ENCODE data around the gene PAPPA2. TPM values are rescaled to one million over a fixed set of nuclear protein-coding genes. Genes with fewer than 3 reads are reported as not detected.
"Not testable (repeated sequence)": the region's sequence is repeated elsewhere in the genome, so short reads cannot be mapped to it uniquely, and the experiment has no call there.

PAPPA2 gene
- polyA plus RNA-seq, 1 donor: 0.41 TPM

DNA sequence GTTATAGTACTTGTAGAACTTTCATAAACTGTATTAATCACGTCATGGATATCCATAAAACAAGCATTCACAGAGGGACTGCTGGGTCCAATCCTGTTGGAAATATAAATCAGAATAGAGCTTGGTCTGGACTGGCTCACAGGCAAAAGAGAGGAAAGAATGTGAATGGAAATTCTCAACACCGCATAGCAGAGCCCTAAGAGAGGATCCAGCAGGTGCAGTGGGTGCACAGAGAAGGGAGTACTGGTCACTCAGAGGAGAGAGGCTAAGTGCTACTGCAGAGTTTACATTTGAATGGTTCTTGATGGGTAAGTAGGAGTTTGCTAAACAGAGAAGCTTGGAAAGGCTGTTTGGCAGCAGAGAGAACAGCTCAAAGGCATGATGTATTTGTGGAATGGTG, 231.7 kb downstream of the PAPPA2 start:
- no peak for DNase-seq

DNA sequence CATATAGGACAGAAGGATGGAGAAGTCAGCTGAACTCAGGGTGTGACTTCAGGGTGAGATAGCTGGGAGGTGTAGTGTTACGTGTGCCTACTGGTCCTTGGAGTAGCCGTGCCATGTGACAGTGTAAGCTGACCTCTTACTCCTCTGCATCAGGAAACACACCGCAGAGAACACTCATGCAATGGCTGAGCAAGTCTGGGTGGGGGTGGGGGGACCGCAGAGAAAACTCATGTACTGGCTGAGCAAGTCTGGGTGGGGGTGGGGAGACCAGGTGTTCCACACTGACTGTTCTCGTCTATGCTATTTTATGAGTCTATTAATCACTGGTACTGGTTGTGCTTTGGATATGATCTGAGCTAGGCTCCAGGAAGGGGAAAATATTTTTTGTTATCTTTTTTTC, 233.1 kb downstream of the PAPPA2 start:
- no peak for DNase-seq

DNA sequence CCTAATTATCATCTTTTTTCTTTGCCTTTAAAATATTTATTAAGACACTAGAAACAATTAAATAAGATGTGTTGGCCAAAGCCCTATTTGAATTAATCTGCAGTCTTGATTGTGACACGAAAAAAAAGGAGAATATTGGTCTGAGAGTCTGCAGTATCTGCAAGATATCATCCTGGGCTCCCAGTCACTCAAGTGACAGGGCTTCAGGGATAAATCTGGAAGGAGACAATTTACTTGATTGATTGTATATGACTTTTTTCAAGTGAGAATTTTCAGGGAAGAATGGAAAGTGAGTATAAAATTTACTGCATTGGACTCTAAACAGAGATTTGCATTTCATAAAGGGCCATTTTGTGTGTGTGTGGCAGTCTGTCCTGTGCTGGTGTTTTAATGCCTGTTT, 233.7 kb downstream of the PAPPA2 start:
- DNase-seq: no peak

DNA sequence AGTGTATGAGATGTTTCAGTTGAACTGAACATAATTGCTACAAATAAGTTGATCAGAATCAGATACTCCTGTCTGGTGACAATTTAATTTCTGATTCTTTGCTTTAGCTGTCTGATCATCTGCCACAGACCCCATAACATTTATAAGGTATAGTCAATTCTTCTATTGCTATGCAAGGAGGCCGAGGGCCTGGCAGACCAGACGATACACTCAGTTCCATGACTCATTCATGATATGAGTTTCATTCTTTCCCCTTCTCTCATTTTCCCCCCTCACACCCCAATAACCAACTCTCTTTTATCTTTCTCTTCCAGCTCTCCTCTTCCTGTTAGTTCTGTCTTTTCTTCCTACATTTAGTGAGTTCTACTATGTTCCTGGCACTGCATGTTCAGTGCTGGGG, 236.8 kb downstream of the PAPPA2 start:
- DNase-seq: no peak

DNA sequence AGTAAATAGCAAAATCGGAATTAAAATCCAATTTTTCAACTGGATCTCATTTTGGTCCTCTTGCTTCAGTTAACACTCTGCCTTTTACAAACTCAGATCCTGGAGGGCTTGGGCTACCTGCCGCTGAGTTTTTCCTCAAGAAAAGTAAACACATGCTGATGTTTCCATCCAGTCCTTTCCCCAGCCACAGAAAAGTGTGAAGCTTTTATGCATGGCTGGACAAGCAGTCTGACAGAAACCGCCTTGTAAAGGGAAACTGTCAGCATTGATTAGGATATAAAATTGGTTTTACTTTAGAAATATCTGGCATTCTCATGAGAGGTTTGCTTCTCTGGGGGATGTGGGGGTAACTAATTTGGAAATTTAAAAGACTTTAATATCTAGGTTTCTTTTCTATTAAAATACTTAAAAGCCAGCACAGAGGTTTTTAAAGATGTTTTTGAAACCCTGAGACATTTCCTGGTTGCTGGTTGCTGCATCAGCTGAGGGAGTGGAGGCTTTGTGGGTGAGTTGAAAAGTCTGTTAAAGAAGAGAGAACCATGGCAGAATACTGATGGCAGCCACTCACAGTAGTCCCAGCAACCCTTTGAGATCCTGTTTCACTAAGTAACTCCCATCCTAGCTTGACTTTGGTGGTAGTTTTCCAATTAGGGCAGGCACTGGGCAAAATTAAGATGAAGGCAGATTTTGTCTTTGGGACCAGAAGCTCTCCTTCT, 238.3 kb downstream of the PAPPA2 start:
- DNase-seq: no peak

DNA sequence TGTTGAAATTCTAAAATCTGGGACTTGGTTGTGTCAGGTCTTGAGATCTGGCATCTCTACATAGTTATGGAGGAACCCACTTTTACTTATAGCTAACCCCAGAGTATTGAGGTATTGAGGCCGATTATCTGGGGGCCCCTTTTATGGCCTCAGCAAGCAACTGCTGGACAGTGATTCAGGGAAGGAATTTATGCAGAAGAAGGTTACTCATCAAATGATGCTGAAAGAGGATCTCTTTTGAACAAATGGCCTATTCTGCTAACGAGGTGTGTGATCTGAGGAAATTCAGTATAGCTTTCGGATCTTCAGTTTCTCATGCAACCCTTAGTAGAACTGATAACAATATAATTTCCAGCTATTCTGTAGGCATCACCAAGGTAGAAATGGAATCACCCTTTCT, 239.9 kb downstream of the PAPPA2 start:
- DNase-seq: no peak

GRCh38 chr1:176705585-176705984, 242.6 kb downstream of the PAPPA2 start:
- no peak for DNase-seq

DNA sequence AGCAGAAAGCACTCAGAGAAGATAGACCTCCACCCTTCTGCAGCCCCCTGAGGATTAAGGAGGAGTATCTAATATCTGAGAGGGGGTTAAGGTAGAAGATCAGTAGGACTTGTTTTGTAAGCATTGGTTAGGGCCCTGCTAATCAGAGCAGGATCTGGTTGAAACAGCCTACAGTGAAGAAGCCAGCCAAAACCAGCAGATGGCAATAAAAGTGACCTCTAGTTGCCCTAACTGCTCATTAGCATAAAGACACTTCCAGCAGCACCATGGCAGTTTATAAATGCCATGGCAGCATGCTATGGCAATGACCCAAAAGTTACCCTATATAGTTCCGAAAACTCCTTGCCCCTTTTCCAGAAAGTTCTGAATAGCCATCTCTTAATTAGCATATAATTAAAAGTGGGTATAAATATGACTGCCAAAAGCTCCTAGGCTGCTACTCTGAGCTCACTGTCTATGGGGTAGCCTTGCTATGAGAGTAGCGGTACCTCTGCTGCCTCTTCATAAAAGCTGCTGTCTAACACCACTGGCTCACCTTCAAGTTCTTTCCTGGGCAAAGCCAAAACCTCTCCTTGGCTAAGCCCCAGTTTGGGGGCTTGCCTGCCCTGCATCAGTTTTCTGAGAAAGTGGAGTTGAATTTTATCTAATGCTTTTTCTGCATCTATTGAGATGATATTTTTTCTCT, 254.2 kb downstream of the PAPPA2 start:
- DNase-seq: peak; percentile 31

DNA sequence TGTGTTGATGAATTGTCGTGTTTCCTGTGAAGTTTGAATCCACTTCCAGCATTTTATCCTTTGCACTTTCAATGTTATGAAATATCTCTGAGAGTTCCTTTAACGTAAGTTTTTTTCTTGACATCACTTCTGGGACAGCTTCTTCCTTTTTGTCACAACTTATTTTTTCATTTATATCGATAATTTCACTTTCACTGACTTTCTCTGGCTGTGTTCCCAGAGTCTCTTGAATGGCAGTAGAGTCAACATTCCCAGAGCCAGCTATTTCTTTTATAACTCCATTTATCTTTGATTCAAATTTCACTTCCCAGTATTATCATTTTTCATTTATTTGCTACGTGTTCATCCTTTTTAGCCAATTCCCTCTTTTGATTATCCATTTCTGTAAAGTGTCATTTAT, 256.5 kb downstream of the PAPPA2 start:
- DNase-seq: no peak

DNA sequence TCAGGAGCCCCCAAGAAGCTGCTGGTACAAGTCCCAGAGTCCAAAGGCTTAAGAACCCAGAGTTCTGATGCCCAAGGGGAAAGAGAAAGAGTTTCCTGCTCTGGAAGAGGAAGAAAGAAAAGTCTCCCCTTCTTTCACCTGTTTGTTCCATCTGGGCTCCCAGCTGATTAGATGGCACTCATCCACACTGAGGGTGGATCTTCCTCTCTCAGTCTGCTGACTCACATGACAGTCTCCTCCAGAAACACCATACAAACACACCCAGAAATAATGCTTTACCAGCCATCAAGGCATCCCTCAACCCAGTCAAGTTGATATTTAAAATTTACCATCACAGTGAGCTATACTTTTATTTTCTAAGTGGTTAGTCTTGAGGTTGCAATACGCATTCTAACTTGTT, 257.9 kb downstream of the PAPPA2 start:
- no peak for DNase-seq

DNA sequence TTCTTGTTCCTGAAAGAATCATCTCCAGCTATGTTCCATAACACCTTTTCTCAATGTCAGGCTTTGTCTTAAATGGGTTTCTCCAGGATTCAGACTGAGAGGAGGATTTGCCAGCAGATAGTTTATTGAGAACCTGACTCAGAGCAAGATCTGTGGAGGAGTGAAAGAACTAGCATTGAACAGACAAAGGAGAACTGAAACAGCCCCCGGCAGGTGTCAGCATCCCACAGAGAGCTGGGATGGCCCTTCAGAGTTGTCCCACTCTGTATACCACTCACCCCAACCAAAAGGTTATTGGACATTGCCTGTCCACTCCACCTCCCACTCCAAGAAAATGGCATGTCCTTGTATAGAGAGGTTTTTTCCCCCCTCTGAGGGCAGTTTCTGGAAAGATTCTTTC, 270.7 kb downstream of the PAPPA2 start:
- no peak for DNase-seq

- DNase-seq: no peak
Measured at GRCh38 chr1:176735201-176735600, 272.2 kb downstream of the PAPPA2 start.

GRCh38 chr1:176736015-176736414, 273.0 kb downstream of the PAPPA2 start:
- no peak for DNase-seq

DNA sequence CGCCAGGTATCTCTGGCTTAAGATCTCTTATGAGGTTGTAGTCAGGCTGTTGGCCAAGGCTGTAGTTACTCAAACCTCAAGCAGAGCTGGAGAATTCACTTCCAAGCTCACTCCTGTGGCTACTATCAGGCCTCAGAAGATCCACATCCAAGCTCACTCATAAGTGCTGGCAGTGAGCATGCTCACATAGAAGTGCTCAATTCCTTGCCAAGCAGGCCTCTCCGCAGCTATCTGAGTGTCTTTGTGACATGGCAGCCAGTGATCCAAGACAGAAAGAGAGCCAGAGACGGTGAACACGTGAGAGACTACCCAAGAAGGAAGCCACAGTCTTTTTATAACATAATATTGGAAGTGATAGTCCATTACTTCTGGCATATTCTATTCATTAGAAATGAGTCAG, 278.2 kb downstream of the PAPPA2 start:
- DNase-seq: no peak

DNA sequence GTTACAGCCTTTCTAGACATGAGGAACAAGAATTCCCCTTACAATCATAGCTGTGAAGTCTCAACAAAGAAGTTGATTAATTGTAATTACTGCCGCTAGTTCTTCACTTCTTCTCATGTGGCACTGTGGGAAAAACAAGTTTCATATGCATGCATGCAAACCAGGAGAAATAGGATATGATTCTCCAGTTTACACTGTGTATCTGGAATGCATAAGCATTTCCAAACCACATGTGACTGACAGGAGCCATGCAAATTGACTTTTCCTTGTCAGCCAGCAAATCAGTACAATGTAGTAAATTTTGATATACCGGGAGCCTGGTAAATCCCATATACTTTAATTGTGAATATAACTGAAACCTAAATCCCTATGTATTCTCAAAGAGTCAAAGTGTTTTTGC, 279.3 kb downstream of the PAPPA2 start:
- no peak for DNase-seq

DNA sequence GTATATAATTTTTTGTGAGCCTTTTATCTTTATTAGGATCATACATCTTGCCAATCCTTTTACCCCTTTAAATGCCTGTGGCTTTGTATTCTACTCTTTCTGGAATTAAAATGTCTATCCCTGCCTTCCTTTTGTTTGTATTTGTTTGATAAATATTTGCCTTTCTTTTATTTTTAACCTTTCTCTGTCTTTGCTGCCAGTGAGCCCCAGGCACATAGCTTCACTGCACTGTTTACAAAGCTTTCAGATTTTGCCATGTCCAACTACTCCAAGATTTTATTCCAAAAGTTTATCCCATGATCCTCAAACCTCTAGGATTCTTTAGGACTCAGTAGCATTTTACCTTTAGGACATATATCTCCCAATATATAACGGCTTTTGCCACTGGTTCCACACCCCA, 281.2 kb downstream of the PAPPA2 start:
- no peak for DNase-seq

GRCh38 chr1:176745945-176746344, 283.0 kb downstream of the PAPPA2 start:
- no peak for DNase-seq

GRCh38 chr1:176752505-176752904, 289.5 kb downstream of the PAPPA2 start:
- no peak for DNase-seq

DNA sequence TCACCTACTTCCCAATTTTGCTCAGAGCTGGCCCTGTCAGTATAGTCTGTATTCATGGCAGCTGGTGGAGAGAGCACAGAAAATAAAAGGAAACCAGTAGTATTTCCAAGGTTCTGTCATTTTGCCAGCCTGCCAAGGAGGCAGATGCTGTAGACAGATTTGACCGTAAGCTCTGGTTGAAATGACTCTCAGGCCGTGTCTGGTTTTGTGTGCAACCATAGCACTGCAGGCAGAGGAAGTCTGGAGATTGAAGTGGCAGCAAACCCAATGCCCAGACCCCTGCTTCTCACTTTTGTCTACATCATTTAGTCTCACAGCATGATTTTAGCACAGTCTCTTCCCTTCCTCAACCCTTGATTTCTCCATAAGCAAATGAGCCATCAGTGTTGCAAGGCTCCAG, 291.7 kb downstream of the PAPPA2 start:
- no peak for DNase-seq

GRCh38 chr1:176756817-176757216, 293.8 kb downstream of the PAPPA2 start:
- not testable (repeated sequence) for DNase-seq

GRCh38 chr1:176765608-176766007, 302.6 kb downstream of the PAPPA2 start:
- DNase-seq: no peak

DNA sequence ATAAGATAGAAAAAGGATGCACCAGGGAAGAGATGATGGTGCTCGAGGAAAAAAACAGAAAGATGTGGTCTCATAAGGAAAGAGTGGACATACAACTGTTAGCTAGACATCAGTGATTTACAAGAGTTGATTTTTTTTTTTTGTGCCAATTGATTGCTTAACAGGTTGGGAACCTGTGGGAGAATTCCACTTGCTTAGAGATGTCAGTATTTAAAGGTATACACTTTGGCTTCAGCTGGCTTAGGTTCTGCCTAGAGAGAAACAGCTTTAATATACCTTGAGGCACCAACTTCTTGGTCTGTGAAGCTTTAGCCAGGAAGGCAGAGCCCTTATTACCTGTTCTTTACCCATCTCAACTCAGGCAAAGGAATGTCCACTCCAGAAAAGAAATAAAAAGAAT, 303.8 kb downstream of the PAPPA2 start:
- DNase-seq: no peak

GRCh38 chr1:176767714-176768136, 304.8 kb downstream of the PAPPA2 start:
- no peak for DNase-seq

- DNase-seq: no peak
Measured at GRCh38 chr1:176768532-176768931, 305.6 kb downstream of the PAPPA2 start.

DNA sequence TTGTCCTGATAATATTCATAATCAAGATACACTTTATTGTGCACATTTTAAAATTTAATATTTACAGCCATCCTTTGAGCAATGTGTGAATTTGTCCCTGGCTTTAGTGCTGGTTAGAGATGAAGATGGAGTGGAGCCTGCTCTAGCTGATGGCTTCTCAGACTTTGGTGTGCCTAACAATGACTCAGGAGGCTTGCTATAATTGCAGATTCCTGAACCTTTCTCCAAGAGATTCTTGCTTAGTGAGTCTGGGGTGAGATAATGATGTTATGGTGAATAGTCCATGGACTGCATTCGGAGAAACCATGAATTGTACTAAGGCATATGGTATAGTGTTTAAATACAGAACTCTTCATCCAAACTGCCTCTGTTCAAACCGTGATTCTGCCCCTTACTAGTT, 307.1 kb downstream of the PAPPA2 start:
- no peak for DNase-seq
